Left ventricle myocardium superior (tissue), 1 donor: ENCODE measurements around the gene TMEM131L. TPM values are rescaled to one million over a fixed set of nuclear protein-coding genes. Genes with fewer than 3 reads are reported as not detected.
"Not testable (repeated sequence)": the region's sequence is repeated elsewhere in the genome, so short reads cannot be mapped to it uniquely, and the experiment has no call there.

Experiments
- ATAC-seq: fragments of 200-7000 bp; cut with Tn5 transposase; one replicate; pipeline ENCODE4 v1.9.1; 2020; ENCODE audit warnings: mild to moderate bottlenecking, moderate library complexity
- DNase-seq: peaks from one replicate; pipeline ENCODE4 v3.0.0-alpha.2; 2020
- intact Hi-C: fragments of 100-400 bp; cut with micrococcal nuclease; formaldehyde crosslinking; loops from one replicate; pipeline ENCODE4 v1.11.0; 2022
- total RNA-seq: library from RNA; stranded (reverse); fragmentation: NEBNext Ultra II Directional; extraction: Animal tissue kit (Norgen Biotek cat#: 25700); gene quantifications from one replicate; pipeline ENCODE4 v1.2.1, GENCODE V29; 2021
- donor health status: DM: no; HTN: yes; CAD: no; lungs with severe emphysema.

The TMEM131L gene
- total RNA-seq, 1 donor from 2014 or later: 16.8 TPM

GRCh38 chr4:153585026-153585425, 118.9 kb downstream of the TMEM131L start:
- ATAC-seq (no peak), DNase-seq (no peak)
- intact Hi-C loops: no loop called here

- no peak for ATAC-seq
- intact Hi-C loops: no loop called here
- no peak for DNase-seq
These were observed 123.8 kb downstream of the TMEM131L start for GRCh38 chr4:153589703-153590595.

GRCh38 chr4:153591441-153591840, 125.3 kb downstream of the TMEM131L start:
- no peak for DNase-seq
- intact Hi-C loops: no loop called here
- ATAC-seq: no peak

GRCh38 chr4:153592064-153592463, 125.9 kb downstream of the TMEM131L start:
- DNase-seq (no peak), ATAC-seq (no peak)
- intact Hi-C loops: no loop called here

- intact Hi-C loops: no loop called here
- no peak for ATAC-seq
- no peak for DNase-seq
These were observed 127.0 kb downstream of the TMEM131L start for GRCh38 chr4:153593161-153593560.

GRCh38 chr4:153594210-153594609, 128.1 kb downstream of the TMEM131L start:
- no peak for DNase-seq
- intact Hi-C loops: no loop called here
- ATAC-seq: peak; percentile 94

GRCh38 chr4:153595894-153596601, 129.9 kb downstream of the TMEM131L start:
- no peak for ATAC-seq
- intact Hi-C loops: no loop called here
- no peak for DNase-seq

- ATAC-seq (no peak), DNase-seq (no peak)
- intact Hi-C loops: no loop called here
These were observed 136.6 kb downstream of the TMEM131L start for GRCh38 chr4:153602758-153603157.

- DNase-seq: no peak
- intact Hi-C loops: no loop called here
- ATAC-seq: no peak
These were observed 137.1 kb downstream of the TMEM131L start for GRCh38 chr4:153603258-153603657.

GRCh38 chr4:153603835-153604234, 137.7 kb downstream of the TMEM131L start:
- ATAC-seq: peak; percentile 53
- intact Hi-C loops: no loop called here
- no peak for DNase-seq

GRCh38 chr4:153609070-153609469, 142.9 kb downstream of the TMEM131L start:
- DNase-seq, ATAC-seq, intact Hi-C loops: not testable (repeated sequence)

GRCh38 chr4:153610623-153611376, 144.6 kb downstream of the TMEM131L start:
- no peak for DNase-seq
- no peak for ATAC-seq
- intact Hi-C loops: no loop called here

GRCh38 chr4:153611679-153612078, 145.5 kb downstream of the TMEM131L start:
- intact Hi-C loops: no loop called here
- no peak for DNase-seq
- no peak for ATAC-seq

GRCh38 chr4:153612878-153613277, 146.7 kb downstream of the TMEM131L start:
- no peak for ATAC-seq
- intact Hi-C loops: no loop called here

GRCh38 chr4:153616006-153616555, 149.9 kb downstream of the TMEM131L start:
- intact Hi-C loops: no loop called here
- ATAC-seq (no peak), DNase-seq (no peak)

More at GRCh38 chr4:153612878-153613277, 146.7 kb downstream of the TMEM131L start:
- no peak for DNase-seq

GRCh38 chr4:153618833-153619232, 152.7 kb downstream of the TMEM131L start:
- ATAC-seq (no peak), DNase-seq (no peak)
- intact Hi-C loops: no loop called here

GRCh38 chr4:153619811-153620210, 153.7 kb downstream of the TMEM131L start:
- intact Hi-C loops: no loop called here
- ATAC-seq: no peak
- DNase-seq: no peak

- no peak for ATAC-seq
- intact Hi-C loops: no loop called here
These were observed 154.2 kb downstream of the TMEM131L start for GRCh38 chr4:153620352-153620751.

GRCh38 chr4:153622093-153622492, 155.9 kb downstream of the TMEM131L start:
- intact Hi-C loops: no loop called here
- ATAC-seq (no peak), DNase-seq (no peak)

More at GRCh38 chr4:153620352-153620751, 154.2 kb downstream of the TMEM131L start:
- no peak for DNase-seq
